IPS DF 19.7 (cell line): ENCODE results near the gene GTF2IRD2.
"Not testable (repeated sequence)": the region's sequence is repeated elsewhere in the genome, so short reads cannot be mapped to it uniquely, and the experiment has no call there.

ENCODE experiments used
- DNase-seq: peaks from one replicate; pipeline ENCODE4 v3.0.0-alpha.2; 2013; ENCODE audit warnings: low read depth, low spot score

GTF2IRD2 gene

GRCh38 chr7:74788369-74789150 lies 62.8 kb downstream of the GTF2IRD2 start:
- not testable (repeated sequence) for DNase-seq

- not testable (repeated sequence) for DNase-seq
These were observed 67.8 kb downstream of the GTF2IRD2 start for GRCh38 chr7:74783595-74783994.

DNA sequence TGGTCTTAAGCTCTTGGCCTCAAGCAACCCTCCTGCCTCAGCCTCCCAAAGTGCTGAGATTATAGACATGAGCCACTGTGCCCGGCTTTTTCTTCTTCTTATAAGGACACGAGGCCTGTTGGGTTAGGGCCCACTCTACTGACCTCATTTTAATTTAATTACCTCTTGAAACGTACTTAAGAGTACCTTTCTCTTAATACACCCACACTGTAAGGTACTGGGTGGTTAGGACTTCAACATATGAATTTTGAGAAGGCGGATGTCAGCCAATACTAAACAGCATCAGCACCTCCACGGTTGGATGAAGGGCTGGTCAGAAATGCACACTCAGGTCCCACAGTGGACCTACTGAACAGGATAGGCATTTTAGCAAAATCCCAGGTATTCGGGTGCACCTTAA lies 69.7 kb downstream of the GTF2IRD2 start:
- DNase-seq, result not testable (repeated sequence)

- DNase-seq, result not testable (repeated sequence)
These were observed 72.4 kb downstream of the GTF2IRD2 start for GRCh38 chr7:74779053-74779452.

GRCh38 chr7:74775111-74775510 lies 76.3 kb downstream of the GTF2IRD2 start:
- DNase-seq, result not testable (repeated sequence)

DNA sequence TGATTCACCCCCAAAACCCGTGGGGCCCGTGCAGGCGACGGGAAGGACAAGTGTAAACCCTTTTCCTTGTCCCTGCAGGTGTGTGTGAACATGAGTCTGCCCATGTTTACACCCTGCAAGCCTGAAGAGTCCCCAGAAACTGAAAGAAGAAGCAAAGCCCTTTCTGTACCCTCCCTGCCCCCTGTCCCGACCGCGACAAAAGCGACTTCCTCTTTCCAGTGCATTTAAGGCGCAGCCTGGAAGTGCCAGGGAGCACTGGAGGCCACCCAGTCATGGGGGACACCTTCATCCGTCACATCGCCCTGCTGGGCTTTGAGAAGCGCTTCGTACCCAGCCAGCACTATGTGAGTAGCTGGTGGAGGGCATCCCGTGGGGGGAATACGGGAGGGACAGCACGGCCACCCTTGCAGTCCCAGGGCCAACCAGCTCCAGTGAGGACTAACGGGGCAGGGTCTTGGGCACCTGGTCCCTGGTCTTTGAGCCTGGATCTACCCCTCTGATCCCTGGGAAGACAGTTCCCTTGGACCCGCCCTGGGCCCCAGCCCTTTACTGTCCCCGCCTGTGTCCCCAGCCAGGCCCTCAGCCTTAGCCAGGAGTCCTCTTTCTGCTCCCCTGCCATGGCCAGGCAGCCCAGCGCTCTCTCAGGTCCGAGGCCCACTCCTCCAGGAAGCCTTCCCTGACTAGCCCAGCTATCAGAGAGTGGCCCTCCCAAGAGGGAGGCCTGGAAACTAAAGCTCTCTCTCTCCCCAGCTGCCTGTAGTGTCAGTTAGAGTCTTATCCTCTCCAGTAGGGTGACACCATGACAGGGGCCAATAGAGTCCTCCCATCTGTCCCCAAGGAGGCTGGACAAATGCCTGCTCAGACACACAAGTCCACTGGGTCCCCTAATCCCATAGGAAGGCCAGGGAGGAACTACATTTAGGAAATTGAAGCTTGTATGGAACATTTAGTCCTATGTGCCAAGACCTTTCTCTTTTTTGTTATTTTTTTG lies 77.3 kb downstream of the GTF2IRD2 start, which contains the start of gene NCF1:
TSS of gene NCF1 (plus strand) at position 252 of the 991 bp plus-strand sequence. CDS start at position 273, 21 bp downstream.
- DNase-seq, result not testable (repeated sequence)

- DNase-seq, result not testable (repeated sequence)
These were observed 79.3 kb downstream of the GTF2IRD2 start for GRCh38 chr7:74772093-74772492.

GRCh38 chr7:74770062-74770461 lies 81.3 kb downstream of the GTF2IRD2 start:
- DNase-seq, result not testable (repeated sequence)

DNA sequence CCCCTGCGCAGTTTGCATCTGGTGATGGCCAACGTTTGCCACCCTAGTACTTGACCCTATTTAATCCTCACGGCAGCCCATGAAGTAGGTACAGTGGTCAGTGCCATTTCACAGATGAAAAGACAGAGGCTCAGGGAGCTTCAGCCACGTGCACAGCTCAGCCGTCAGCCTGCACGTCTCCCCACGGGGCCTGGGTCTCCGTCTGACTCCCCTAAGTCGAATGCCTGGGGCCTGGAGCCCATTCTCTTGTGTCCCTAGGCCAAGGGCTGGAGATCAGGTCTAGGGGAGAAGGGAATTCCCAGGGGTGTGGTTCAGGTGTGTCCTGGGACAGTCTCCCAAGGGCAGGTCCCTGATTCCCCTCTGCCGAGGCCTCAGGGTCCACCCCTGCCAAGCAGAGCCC lies 84.4 kb downstream of the GTF2IRD2 start:
- not testable (repeated sequence) for DNase-seq

DNA sequence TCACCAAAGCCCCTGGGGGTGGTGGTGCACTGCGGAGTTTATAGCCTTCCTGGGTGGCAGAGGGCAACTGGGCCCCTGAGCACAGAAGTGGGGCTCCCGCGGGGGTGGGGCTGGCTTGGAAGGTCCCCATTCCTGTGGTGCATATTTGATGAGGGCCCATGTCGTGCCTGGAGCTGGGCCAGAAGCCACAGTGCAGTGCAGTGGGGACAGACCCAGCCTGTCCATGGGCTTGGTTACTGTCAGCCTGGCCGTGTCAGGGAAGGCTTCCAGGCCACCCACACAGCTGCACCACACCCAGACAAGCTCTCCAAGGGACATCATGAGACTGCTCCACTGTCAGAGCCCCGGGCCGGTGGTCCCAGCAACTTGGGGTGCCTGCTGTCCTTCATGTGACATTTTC lies 84.9 kb downstream of the GTF2IRD2 start:
- DNase-seq, result not testable (repeated sequence)

DNA sequence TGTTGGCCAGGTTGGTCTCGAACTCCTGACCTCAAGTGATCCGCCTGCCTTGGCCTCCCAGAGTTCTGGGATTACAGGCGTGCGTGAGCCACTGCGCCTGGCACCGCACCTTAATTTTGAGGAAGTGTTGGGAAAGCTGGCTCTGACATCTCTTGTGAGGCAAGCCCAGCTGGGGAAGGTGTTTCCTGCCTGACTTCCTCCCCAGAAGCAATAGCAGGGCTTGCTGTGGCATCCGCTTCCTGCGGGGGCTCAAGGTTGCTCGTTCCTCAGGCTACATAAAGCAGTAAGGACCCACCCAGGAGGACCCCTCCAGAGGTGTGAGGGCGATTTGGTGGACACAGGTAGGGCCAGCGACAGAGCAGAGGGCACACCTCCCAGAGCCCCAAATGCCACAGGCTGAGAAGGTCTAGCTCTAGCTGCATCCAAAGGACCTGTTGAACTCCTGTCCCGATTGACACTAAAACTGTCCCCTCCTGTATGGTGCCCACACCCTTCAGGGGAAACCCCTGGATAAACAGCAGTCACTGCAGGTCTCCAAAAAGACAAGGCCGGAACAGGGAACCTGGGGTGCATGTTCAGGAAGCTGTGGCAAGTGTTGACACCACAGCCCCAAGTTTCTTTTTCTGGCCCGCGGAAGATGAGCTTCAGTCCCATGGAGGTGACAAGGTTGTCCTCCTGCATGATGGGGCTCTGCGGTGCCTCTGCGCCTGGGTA lies 86.0 kb downstream of the GTF2IRD2 start:
- not testable (repeated sequence) for DNase-seq

GRCh38 chr7:74758982-74759381 lies 92.4 kb downstream of the GTF2IRD2 start:
- not testable (repeated sequence) for DNase-seq

- not testable (repeated sequence) for DNase-seq
These were observed 93.1 kb downstream of the GTF2IRD2 start for GRCh38 chr7:74758268-74758667.

DNA sequence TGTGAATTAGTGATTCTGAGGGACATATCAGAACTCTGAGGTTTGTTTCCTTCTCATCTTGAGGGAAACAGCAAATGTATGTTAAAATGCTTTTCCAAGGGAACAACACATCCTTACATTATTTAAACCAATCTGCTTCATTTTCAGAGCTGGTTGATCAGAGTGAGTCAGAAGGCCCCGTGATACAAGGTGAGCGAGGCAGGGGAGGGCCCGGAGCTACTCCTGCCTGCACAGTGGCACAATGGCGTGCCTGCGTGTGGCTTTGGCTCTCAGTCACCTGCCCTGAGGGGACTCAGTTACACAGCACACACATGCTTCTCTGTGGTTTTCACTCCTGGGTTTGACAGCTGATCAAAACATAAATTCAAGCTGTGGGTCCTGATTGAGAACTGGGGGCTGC lies 94.7 kb downstream of the GTF2IRD2 start:
- not testable (repeated sequence) for DNase-seq

- not testable (repeated sequence) for DNase-seq
These were observed 97.4 kb downstream of the GTF2IRD2 start for GRCh38 chr7:74753921-74754482.
